ENCODE results near the gene HYAL4.
A peak's percentile ranks its signal among the peaks of the same experiment; 100 is the strongest.
"Not testable (repeated sequence)": the region's sequence is repeated elsewhere in the genome, so short reads cannot be mapped to it uniquely, and the experiment has no call there.

The HYAL4 gene

GRCh38 chr7:123823898-123824753, 20.8 kb upstream of the HYAL4 start:
- no peak for TF ChIP-seq CTCF (IDR thresholded peaks at IDR 0.05)
- TF ChIP-seq ZFX (IDR thresholded peaks at IDR 0.05; ENCODE audit: borderline replicate concordance): no peak
- H3K27ac ChIP-seq: peak overlapping the region; percentile 48

GRCh38 chr7:123824754-123825067, 20.3 kb upstream of the HYAL4 start:
- TF ChIP-seq ZFX (IDR thresholded peaks at IDR 0.05; ENCODE audit: borderline replicate concordance) (no peak), CTCF (IDR thresholded peaks at IDR 0.05) (no peak)
- peak overlapping the region; percentile 48 for H3K27ac ChIP-seq

GRCh38 chr7:123828805-123829204, 16.2 kb upstream of the HYAL4 start:
- no peak for TF ChIP-seq ZFX (IDR thresholded peaks at IDR 0.05; ENCODE audit: borderline replicate concordance)
- no peak for TF ChIP-seq CTCF (IDR thresholded peaks at IDR 0.05)
- no peak overlapping the region for H3K27ac ChIP-seq

GRCh38 chr7:123836656-123837055, 8.3 kb upstream of the HYAL4 start:
- TF ChIP-seq ZFX (IDR thresholded peaks at IDR 0.05; ENCODE audit: borderline replicate concordance): no peak
- no peak for TF ChIP-seq CTCF (IDR thresholded peaks at IDR 0.05)
- no peak overlapping the region for H3K27ac ChIP-seq

- not testable (repeated sequence) for H3K27ac ChIP-seq
Observed at GRCh38 chr7:123839106-123839505, 5.9 kb upstream of the HYAL4 start.

GRCh38 chr7:123844142-123844541, 827 bp upstream of the HYAL4 start:
- H3K27ac ChIP-seq: not testable (repeated sequence)

GRCh38 chr7:123845823-123846216, 851 bp downstream of the HYAL4 start:
- no peak overlapping the region for H3K27ac ChIP-seq
- TF ChIP-seq ZFX (IDR thresholded peaks at IDR 0.05; ENCODE audit: borderline replicate concordance) (no peak), CTCF (IDR thresholded peaks at IDR 0.05) (no peak)

DNA sequence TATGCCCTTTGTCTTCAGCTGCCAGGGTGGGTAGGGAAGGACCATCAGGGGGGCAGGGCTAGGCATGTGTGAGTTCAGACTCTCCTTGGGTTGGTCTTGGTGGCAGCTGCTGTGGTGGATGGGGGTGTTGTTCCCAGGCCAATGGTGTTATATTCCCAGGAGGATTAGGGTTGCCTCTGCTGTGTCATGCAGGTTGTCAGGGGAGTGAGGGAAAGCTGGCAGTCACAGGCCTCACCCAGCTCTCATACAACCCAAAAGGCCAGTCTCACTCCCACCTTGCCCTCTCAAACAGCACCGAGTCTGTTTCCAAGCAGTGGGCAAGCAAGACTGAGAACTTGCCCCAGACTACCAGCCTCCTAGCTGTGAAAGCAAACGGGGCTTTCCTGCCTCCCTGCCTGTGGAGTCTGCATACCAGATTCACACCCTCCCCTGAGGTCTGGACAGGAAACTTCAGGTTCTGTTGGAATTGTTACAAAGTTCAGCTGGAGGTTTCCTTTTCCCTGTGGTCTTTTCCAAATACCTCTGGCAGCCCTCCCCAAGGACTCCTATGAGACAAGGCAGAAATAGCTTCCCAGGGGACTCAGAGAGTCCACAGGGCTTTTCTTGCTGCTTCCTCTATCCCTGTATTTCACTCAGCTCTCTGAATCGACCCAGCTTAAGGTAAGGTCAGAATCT, 1.4 kb downstream of the HYAL4 start:
- TF ChIP-seq ZFX (IDR thresholded peaks at IDR 0.05; ENCODE audit: borderline replicate concordance): no peak
- no peak for TF ChIP-seq CTCF (IDR thresholded peaks at IDR 0.05)
- no peak overlapping the region for H3K27ac ChIP-seq
